ENCODE results near the gene MMP27.

MMP27 gene

DNA sequence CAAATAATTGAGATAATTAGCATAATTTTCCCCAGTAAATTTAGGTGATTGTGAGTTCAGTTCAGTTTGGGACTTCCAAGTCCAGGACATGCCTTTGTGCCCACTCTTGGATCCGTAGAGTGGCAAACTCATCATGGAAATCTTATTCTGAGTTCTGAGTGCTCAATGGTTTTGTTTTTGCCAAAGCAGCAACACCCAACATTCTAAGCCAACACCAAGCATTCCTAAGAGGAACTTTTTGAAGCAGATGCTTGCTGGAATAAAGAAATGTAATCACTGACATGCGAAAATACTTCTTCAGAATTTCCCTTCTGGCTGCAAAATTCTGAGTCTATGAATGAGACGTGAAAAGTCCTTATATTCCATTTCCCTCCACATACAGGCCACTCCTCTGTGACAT, 10.4 kb downstream of the MMP27 start:
- DNase-seq: no peak

DNA sequence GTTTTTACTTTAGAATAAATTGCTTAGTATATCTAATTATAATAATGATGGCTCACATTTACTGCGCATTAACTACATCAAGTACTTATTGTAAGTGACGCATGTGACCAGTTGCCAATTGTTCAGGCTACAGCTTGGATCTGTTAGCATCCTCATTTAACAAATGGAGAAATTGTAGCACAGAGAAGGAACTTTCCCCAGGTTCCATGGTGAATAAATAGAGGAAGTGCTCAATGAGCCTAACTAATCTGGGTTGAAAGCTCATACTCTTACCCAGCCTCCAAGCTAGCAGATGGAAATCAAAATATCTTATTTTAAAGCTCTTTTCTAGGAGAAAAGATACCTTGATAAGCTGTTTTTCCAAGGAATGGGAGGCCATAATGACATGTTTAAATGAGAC, 19.8 kb downstream of the MMP27 start:
- DNase-seq: peak; percentile 19

DNA sequence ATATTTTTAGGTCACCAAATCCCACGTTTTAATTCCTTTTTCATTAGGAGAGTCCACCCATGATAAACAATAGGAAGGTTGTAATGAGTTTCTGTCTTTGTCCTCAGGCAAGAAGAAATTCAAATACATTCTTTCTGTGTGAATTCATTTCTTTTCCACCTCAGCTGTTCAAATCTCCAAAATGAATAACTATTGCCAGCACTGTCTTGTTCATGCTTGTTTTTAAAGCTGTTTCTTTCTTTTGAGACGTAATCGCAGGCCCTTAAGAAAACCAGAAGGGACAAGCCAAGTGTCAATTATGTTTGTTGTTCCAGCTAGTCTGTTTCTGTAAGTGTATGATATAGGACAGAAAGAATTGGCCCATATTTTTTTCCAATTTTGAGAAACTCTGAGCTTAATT, 20.2 kb downstream of the MMP27 start:
- DNase-seq: no peak

DNA sequence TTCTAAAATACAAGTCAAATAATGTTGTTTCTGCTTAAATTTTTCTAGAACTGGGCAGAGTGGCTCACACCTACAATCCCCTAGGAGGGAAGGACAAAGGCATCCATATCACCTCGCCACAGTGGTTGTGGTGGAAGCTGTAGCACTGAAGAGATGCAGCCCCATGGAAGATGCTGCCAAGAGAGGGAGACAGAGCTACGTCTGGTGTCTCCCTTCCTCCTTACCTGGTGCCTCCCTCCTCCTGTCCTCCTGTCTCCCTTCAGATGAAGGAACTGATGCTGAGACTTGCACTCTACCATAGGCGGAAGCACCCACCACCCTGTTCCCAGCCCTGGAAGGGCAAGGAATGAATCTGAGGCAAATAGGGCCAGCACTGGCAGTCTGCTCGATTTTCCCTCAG, 22.3 kb downstream of the MMP27 start:
- DNase-seq: no peak

DNA sequence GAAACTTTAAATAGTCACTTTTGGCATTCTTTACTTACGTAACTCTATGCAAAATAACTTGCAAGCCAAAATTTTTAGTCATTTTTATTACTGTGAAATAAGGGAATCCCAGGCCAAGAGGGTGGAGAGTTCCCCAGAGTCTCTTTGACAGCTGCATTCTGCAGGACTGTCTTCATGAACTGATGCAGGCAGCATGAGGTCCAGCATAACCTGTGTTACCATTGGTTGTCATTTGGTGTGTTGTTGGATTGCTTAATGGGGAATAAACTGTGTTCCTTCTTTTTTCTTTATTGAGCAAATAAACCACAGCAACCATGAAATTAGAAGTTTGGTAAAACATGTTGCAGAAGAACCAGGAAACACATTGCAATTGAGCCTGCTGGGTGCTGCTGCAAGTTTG, 24.6 kb downstream of the MMP27 start:
- DNase-seq: peak; percentile 69

DNA sequence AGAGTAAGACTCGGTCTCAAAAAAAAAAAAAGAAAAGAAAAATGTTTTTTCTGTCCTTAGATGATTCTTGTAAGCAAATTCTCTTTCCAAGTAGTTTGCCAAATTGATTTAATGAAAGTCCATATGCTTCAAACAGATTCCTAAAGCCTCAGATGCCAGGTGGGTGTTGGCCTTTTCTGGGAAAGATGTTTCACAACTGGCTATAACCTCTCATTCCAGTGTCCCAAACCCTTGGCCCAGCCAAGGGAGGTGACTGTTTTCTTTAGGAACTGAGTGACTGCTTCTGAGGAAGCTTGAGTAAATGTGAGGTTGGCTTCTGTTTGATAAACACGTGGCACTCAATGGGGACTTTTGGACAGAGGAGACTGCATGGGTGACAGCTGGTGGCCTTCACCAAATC, 27.5 kb downstream of the MMP27 start:
- DNase-seq: no peak

DNA sequence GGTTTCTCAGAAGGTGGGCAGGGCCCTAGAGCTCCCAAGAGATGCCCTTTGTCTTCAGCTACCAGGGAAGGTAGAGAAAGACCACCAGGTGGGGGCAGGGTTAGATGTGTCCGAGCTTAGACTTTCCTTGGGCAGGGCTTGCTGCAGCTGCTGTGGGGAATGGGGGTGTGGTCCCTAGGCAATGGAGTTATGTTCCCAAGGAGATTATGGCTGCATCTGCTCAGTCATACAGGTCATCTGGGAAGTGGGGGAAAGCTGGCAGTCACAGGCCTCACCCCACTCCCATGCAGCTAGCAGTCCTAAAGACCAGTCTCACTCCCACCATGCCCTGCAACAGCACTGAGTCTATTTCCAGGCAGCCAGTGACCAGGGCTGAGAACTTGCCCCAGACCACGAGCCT, 29.5 kb downstream of the MMP27 start:
- no peak for DNase-seq

DNA sequence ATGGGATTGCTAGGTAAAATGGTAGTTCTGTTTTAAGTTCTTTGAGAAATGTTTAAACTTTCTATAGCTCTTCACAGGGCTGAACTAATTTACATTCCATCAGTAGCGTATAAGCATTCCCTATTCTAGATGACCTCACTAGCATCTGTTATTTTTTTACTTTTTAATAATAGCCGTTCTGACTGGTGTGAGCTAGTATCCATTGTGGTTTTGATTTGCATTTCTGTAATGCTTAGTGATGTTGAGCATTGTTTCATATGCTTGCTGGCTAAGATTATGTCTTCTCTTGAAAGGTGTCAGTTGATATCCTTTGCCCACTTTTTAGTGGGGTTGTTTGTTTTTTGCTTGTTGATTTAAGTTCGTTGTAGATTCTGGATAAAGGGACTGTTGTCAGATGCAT, 35.9 kb downstream of the MMP27 start:
- DNase-seq: no peak

DNA sequence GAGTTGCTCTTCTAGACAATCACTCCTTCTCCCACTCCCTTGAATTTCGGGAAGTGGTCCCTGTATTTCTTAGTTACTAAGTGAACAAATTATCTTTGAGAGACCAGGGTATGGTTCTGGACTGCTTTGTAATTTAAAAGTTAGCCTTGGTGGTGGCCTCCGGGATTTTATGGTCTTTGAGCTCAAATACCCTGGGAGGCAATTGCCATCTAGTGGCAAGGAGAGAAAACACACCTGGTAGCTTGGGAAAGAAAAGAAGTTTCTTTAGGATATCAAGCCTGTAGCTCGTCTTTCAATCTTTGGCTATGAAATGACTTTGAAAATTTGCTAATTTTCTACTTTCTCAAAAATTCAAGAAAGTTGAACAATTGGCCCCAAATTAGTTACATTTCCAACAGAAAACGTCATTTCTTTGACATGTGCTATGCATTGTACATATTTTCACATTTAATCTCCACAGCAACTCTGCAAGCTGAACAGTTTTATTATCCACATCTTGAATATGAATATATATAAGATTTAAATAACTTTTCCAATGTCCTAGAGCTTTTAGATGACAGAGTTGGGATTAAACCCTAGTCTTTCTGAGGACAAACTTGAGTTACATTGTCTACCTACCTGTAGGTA, 39.1 kb downstream of the MMP27 start:
- DNase-seq: peak; percentile 74

DNA sequence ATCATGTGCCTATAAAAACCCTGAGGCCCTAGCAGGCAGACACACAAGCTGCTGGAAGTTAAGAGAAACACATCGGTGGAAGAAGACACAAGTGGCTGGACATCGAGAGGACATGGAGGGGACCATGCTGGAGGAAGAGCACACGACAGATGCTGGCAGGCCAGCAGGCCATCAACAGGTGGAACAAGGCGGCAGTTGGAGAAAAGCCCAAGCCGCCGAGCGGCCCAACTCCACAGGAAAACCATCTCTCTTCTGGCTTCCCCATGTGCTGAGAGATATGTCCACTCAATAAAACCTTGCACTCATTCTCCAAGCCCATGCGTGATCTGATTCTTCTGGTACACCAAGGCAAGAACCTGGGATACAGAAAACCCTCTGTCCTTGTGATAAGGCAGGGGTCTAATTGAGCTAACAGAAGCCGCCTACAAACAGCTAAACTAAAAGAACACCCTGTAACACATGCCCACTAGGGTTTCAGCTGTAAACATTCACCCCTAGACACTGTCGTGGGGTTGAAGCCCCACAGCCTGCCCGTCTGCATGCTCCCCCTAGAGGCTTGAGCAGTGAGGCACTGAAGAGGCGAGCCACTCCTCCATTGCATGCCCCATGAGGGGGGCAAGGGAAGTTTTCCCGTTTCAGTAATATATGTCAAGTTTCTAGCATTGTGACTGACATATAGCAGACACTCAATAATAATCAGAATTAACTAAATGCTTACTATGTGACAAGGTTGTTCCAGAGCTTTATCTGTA, 41.4 kb downstream of the MMP27 start:
- DNase-seq: peak; percentile 47

DNA sequence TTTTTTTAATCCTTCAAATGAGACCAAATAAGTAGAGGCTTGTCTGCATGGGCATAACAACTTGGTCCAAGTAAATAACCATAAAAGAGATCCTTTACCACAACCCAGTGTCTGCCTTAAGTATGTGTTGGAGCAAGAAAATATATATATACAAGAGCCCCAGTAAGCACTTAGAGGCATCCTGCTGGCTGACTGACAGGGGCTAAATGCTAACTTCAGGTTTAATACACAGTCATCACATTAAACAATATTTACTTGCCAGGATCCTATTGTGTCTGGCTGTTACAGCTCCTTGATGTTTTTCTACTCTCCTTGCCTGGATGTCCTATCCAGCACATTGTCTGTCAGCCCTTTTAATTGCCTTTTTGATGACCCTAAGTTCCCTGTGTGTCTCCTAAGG, 43.0 kb downstream of the MMP27 start:
- no peak for DNase-seq

DNA sequence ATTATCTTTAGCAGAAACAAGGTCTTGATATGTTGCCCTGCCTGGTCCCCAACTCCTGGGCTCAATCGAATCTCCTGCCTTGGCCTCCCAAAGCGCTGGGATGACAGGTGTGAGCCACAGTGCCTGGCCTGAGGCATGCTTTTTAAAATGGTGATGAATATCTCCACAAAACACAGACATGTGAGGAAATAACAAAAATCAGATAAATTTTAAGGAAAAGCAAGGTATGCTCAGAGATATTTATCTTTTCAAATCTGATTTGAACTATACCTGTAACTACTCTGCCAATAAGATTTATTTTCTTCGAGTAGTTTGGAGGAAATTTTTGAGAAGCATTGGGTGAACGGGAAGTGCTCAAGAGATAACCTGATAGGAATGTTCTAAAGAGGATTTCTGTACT, 44.5 kb downstream of the MMP27 start:
- no peak for DNase-seq

DNA sequence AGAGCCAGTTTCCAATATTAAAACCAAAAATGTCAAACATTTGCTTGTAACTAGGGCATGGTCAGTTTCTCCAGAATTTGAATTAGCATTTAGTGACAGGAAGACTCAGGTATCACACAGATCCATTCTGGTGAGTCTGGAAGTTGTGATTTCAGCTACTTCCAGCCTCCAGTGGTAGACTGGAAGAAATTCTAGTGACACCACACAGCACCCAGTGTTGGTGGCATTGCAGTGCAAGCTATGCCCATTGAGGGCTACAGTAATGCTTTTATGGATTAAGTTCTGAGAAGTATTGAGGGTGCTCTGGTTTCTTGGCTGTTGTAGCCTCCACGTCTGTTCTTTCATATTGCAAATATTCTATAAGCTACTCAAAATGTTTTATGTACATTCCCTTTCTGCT, 49.0 kb downstream of the MMP27 start:
- no peak for DNase-seq

DNA sequence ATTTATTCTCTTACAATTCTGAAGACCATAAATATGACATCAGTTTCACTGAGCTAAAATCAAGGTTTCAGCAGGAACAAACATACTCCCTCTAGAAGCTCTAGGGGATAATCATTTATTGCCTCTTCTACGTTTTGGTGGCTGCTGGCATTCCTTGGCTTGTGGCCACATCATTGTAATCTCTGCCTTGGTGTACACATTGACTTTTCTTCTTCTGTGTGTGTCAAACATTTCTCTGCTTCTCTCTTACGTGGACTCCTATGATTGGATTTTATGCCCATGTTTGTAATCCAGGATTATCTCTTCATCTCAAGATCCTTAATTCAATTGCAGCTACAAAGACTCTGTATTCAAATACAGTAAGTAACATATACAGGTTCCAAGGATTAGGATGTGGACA, 50.0 kb downstream of the MMP27 start:
- DNase-seq: no peak

DNA sequence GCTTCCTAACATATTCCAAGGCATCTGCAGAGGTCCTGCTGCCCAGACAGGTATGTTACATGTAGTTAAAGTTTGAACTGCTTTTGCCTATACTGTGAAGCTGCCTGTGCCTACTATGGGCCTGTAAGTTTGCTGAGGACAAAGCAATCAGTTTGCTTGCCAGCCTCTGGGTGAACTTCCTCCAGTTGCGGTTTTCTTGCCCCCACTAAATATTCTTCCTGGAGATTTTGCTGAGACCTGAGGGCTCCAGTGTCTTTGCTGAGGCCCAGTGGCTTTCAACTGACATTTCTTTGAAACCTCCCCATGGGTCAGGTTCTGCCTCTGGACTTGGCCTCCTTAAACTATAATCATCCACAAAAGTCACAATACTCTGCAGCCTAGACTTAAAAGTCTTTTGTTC, 50.8 kb downstream of the MMP27 start:
- no peak for DNase-seq

DNA sequence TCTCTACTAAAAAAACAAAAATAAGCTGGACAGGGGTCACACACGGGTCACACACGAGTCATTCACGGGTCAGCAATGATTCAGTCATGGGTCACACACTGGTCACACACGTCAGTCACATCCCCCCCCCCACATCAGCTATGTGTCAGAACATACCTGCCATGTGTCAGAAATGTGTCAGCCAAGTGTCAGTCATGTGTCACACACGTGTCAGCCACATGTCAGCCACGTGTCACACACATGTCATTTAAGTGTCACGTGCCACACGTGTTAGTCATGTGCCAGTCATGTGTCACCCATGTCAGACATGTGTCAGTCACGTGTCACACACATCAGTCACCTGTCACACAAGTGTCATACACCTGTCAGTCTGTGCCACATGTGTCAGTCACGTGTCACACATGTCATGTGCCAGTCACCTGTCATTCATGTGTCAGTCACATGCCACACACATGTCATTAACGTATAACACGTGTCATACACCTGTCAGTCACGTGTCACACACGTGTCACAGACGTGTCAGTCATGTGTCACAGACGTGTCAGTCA, 51.8 kb downstream of the MMP27 start:
- DNase-seq: no peak

DNA sequence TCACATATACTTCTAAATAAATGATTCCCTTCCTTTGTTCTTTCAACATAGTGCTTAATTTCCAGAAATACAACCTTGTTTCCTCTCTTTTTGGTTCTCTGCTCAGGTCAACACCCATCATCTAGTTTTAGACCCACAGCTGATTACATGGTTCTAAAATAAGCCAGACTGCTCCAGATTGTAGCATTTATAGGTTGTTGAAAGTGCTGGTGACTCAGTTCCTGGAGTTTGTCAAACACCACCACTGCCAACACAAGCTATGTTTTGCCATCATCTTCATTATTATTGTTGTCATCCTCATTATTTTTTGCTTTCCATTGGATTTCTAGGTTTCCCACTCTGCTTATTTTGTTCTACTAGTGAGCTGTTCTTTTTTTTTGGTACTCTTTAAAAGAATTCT, 58.1 kb downstream of the MMP27 start:
- no peak for DNase-seq

DNA sequence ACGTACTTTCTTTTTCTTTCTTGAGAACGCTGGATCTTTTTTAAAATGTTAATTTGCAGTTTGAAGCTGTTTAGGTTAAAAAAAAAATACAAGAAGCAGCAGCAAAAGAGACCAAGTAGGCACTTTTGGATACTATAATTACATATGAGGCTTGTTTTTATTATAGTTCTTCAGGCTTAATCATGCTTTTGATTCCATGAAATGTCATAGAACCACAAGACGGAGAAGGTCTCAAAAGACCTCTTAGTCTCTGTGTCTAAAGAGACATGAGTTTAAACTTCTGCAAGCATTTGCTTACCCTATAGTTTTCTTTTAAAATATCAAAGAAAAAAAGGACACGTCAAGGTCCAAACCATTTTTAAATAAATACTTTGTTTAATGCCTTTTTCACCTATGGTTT, 61.6 kb downstream of the MMP27 start:
- DNase-seq: no peak
